Uterus (tissue), 4 donors: Measurements from ENCODE around the gene QKI. TPM values are rescaled to one million over a fixed set of nuclear protein-coding genes. Genes with fewer than 3 reads are reported as not detected.

Experiments
- DNase-seq, 2 donors: peaks; one replicate each; pipeline ENCODE4 v3.0.0-alpha.2; 2019 to 2020
- H3K27ac ChIP-seq, 2 donors: fragments of 200-600 bp; sonication (generic); 1 replicate in 1 of 2; 2 replicates in 1 of 2; pipeline ENCODE4 v1.5.1; 2016 to 2018
- H3K27me3 ChIP-seq, 2 donors: fragments of 200-600 bp; sonication (generic); one replicate each; pipeline ENCODE4 v1.5.1; 2018 to 2019; ENCODE audit warnings: control low read depth in 1 of 2
- H3K36me3 ChIP-seq, 2 donors: fragments of 200-600 bp; sonication (generic); one replicate each; pipeline ENCODE4 v1.5.1; 2019; ENCODE audit warnings: control low read depth in 1 of 2
- H3K4me1 ChIP-seq, 2 donors: fragments of 200-600 bp; sonication (generic); one replicate each; pipeline ENCODE4 v1.5.1; 2018 to 2019; ENCODE audit warnings: control low read depth in 1 of 2
- H3K4me3 ChIP-seq, 2 donors: fragments of 200-600 bp; sonication (generic); 1 replicate in 1 of 2; 2 replicates in 1 of 2; pipeline ENCODE4 v1.5.1; 2018 to 2019; ENCODE audit warnings: mild to moderate bottlenecking in 1 of 2
- H3K9me3 ChIP-seq, 2 donors: fragments of 200-600 bp; sonication (generic); one replicate each; pipeline ENCODE4 v1.5.1; 2019; ENCODE audit warnings: control low read depth in 1 of 2
- CTCF ChIP-seq, 4 experiments: fragments of 200-600 bp in 2 of 4; fragments of 450-650 bp in 2 of 4; sonication (generic) in 2 of 4; IDR thresholded peaks; one replicate each; pipeline ENCODE4 v1.5.1; 2016 to 2019; ENCODE audit warnings: antibody characterized with exemption in 4 of 4, mild to moderate bottlenecking in 2 of 4, moderate library complexity in 1 of 4
- POLR2A ChIP-seq, 2 donors: fragments of 450-650 bp; IDR thresholded peaks; one replicate each; pipeline ENCODE4 v1.6.1; 2016; ENCODE audit warnings: antibody characterized with exemption in 2 of 2, mild to moderate bottlenecking in 1 of 2, moderate library complexity in 1 of 2
- intact Hi-C: fragments of 100-400 bp; cut with DNase I; formaldehyde crosslinking; loops from one replicate; pipeline ENCODE4 v1.15.1; 2023; ENCODE audit warnings: low total_unique reads
- total RNA-seq, 4 donors: library from RNA; depleted of rRNA in 3 of 4; stranded (reverse); fragments of >200 nt in 3 of 4; gene quantifications; one replicate each; pipeline versions ENCODE4 v1.1.0 to v1.2.4, GENCODE V29; 2014 to 2023
- donor health status: DM: yes; HTN: yes; CAD: no.

QKI gene
- total RNA-seq, 4 donors from 2014 or later, result 93.5 to 213 (median 164) TPM

DNA sequence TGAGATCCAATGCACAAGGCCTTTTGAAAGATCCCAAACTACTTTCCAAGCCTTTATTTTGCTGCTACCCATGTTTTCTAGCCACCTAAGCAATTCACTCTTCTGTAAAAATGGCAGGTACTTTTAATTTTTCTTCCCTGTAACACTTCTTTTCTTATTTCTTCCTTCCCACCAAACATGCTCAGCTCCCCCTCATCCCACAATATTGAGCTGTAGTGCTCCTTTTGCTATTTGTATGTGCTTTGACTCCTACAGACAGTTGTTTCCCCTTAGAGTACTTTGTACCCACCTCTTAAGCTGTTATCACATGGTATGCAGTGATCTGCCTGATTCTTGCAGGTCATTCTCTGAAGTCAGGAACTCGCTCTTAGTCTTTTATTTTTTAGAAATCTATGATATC, 49.3 kb downstream of the QKI start:
- TF ChIP-seq CTCF (IDR thresholded peaks at IDR 0.05), result no peak
- no peak for TF ChIP-seq POLR2A (IDR thresholded peaks at IDR 0.05)
- Histone ChIP-seq H3K4me3 (no peak overlapping the region), H3K27me3 (no peaks in the 10 kb centered on the region), H3K36me3 (no peaks in the 10 kb centered on the region), H3K9me3 (no peaks in the 10 kb centered on the region), H3K4me1 (peaks cover 0 to 6% of the 10 kb centered on the region in 2 donors), H3K27ac (no peak overlapping the region)
- DNase-seq, result no peak
- intact Hi-C loops, result no loop called here

DNA sequence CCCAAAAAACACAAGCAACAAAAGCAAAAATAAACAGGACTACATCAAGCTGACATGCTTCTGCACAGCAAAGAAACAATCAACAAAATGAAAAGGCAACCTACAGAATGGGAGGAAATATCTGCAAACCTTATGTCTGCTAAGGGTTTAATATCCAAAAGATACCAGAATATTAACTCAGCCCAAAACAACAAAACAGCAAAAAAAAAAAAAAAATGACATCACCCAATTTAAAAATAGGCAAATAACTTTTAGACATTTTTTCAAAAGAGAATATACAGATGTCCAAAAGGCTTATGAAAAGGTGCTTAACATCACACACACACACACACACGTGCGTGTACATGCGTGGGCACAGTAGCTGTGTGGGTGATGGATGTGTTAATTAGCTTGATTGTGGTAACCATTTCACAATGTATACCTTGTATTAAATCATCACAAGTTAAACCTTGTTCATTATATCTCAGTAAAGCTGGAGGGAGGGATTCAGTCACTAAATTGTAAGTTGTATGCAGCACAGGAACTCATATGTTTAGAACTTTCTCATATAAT, 52.4 kb downstream of the QKI start:
- TF ChIP-seq CTCF (IDR thresholded peaks at IDR 0.05) (no peak), POLR2A (IDR thresholded peaks at IDR 0.05) (no peak)
- Histone ChIP-seq H3K9me3 (no peaks in the 10 kb centered on the region), H3K36me3 (no peaks in the 10 kb centered on the region), H3K4me1 (no peaks in the 10 kb centered on the region), H3K4me3 (no peak overlapping the region), H3K27ac (no peak overlapping the region), H3K27me3 (no peaks in the 10 kb centered on the region)
- no peak for DNase-seq
- intact Hi-C loops, result no loop called here

DNA sequence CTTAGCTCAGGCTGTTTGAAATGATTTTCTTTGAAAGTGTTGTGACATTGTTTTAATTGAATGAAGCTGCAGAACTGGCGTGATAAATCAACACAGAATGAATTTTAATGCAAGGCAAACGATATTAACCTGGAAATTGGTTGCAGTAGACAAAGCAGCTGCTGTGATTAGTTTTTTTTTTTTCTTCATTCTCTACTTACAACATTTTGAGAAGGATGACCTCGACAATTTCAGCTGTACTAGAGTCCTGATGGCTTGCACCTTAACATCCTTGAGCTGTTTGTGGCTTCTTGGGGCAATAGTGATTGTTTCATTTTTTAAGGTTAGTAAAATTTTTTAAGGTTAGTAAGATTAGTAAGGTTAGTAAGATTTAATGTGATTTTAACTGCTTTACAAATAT, 54.2 kb downstream of the QKI start:
- Histone ChIP-seq H3K4me3 (no peak overlapping the region), H3K27ac (no peak overlapping the region), H3K36me3 (no peaks in the 10 kb centered on the region), H3K4me1 (no peaks in the 10 kb centered on the region), H3K27me3 (no peaks in the 10 kb centered on the region), H3K9me3 (no peaks in the 10 kb centered on the region)
- no peak for TF ChIP-seq CTCF (IDR thresholded peaks at IDR 0.05)
- TF ChIP-seq POLR2A (IDR thresholded peaks at IDR 0.05), result no peak
- intact Hi-C loops, result no loop called here
- DNase-seq, result no peak

DNA sequence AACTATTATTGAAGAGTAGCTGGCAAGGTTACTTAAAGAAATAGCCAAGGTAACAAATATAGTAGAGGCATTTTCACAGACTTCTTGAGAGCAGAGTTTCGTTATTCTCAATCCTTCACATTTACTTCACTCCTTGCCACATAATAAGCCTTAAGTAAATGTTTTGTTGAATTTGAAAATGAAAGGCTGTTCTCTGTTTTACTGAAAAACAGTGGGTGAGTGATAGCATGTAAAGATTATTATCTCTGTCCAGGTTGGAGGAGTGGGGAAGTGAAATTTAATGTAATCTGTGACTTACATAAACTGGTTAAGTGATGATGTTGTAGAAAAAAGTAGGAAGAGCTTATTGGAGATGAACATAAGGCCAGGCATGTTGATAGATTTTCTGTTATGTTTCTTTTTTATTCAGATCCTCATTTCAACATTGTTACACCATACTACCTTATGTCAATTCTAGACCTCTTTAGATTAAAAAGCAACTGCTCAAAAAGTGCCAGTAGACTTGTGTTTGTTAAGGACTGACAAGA, 55.0 kb downstream of the QKI start:
- H3K9me3 ChIP-seq, result no peaks in the 10 kb centered on the region
- no peak overlapping the region for H3K27ac ChIP-seq
- intact Hi-C loops, result no loop called here
- H3K4me1 ChIP-seq, result no peaks in the 10 kb centered on the region
- H3K36me3 ChIP-seq, result no peaks in the 10 kb centered on the region
- H3K4me3 ChIP-seq, result no peak overlapping the region
- DNase-seq, result no peak
- no peak for TF ChIP-seq CTCF (IDR thresholded peaks at IDR 0.05)
- no peak for TF ChIP-seq POLR2A (IDR thresholded peaks at IDR 0.05)
- no peaks in the 10 kb centered on the region for H3K27me3 ChIP-seq

DNA sequence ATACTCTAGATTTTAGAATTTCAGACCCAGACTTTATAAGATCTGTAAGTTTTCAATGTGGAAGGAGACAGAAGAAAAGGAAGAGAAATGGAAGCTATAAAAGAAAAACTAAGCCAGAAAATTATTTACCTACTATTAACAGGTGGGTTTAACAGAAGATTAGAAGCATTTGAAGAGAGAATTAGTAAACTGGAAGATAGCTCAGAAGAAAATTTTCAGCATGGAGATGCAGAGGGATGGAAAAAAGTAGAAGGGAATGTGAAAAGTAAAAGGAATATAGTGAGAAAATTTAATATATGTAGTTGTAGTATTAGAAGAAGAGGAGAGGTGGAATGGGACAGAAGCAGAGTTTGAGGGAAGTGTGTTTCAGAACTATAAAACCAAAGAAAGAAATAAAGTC, 56.1 kb downstream of the QKI start:
- Histone ChIP-seq H3K27me3 (no peaks in the 10 kb centered on the region), H3K9me3 (no peaks in the 10 kb centered on the region)
- intact Hi-C loops, result no loop called here

More for the DNA sequence above, 56.1 kb downstream of the QKI start:
- Histone ChIP-seq H3K4me1 (no peaks in the 10 kb centered on the region), H3K27ac (no peak overlapping the region), H3K36me3 (no peaks in the 10 kb centered on the region), H3K4me3 (no peak overlapping the region)
- DNase-seq, result no peak
- TF ChIP-seq POLR2A (IDR thresholded peaks at IDR 0.05), result no peak
- no peak for TF ChIP-seq CTCF (IDR thresholded peaks at IDR 0.05)
